Activated B cell treated with CpG ODN at 0.5 μM for 24 hours (primary cell): Measurements from ENCODE around the gene DOCK1. TPM values are rescaled to one million over a fixed set of nuclear protein-coding genes. Genes with fewer than 3 reads are reported as not detected.

Experiments
- ATAC-seq: fragments of 200-7000 bp; cut with Tn5 transposase; one replicate; pipeline ENCODE4 v1.10.0; 2021; ENCODE audit warnings: low read depth, mild to moderate bottlenecking, moderate library complexity
- CTCF ChIA-PET: fragments of 350-600 bp; sonication (Branson Sonifier 250); formaldehyde crosslinking; loops from one replicate; lab custom pipeline; 2021; ENCODE audit warnings: antibody characterized with exemption; lab: Charles Lee
- POLR2A ChIA-PET: fragments of 350-600 bp; sonication (Branson Sonifier 250); formaldehyde crosslinking; loops from one replicate; lab custom pipeline; 2021; ENCODE audit warnings: antibody characterized with exemption; lab: Charles Lee
- DNase-seq: peaks from one replicate; pipeline ENCODE4 v3.0.0; 2022
- H3K27ac Mint-ChIP-seq: one replicate; pipeline ENCODE4 v1.8.0; 2020; ENCODE audit warnings: mixed read lengths
- H3K27me3 Mint-ChIP-seq: one replicate; pipeline ENCODE4 v1.8.0; 2021; ENCODE audit warnings: mixed read lengths
- H3K36me3 Mint-ChIP-seq: one replicate; pipeline ENCODE4 v1.8.0; 2021; ENCODE audit warnings: low read depth, mixed read lengths
- H3K4me1 Mint-ChIP-seq: one replicate; pipeline ENCODE4 v1.8.0; 2021; ENCODE audit warnings: mixed read lengths
- H3K4me3 Mint-ChIP-seq: one replicate; pipeline ENCODE4 v1.8.0; 2020; ENCODE audit warnings: mild to moderate bottlenecking, mixed read lengths
- H3K9me3 Mint-ChIP-seq: one replicate; pipeline ENCODE4 v1.8.0; 2020; ENCODE audit warnings: mixed read lengths
- intact Hi-C: fragments of 100-400 bp; cut with micrococcal nuclease; formaldehyde crosslinking; loops from one replicate; pipeline ENCODE4 v1.15.1; 2024
- total RNA-seq: library from RNA; stranded (reverse); gene quantifications from 2 replicates; pipeline ENCODE4 v1.2.3, GENCODE V29; 2022
- TF ChIP-seq, protein P1 (sequence below): fragments of 200-600 bp; IDR thresholded peaks from one replicate; pipeline ENCODE4 v1.8.0; 2022; ENCODE audit warnings: antibody characterized with exemption, mild to moderate bottlenecking

DOCK1 gene
- total RNA-seq, 1 donor from 2014 or later, result not detected

DNA sequence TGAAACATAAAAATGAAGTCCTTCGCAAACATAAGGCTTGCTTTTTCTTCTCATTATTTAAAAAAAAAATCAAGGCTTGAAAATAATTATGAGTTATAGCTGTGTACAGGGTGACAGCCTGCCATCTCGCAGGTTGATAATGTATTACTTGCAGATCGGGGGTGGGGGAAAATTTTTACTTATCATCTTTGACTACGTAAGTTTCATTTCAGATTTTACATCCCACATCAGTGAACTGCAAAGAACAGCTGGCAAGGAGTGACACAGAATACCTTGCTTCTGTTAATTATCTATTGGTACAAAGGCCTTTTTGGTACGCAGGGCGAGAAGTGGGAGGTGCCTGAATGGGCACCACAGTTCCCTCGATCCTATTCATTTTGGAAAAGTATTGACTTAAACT, 232.2 kb downstream of the DOCK1 start:
- no peaks in the 10 kb centered on the region for H3K36me3 Mint-ChIP-seq
- peaks cover 15% of the 10 kb centered on the region for H3K4me1 Mint-ChIP-seq
- no peaks in the 10 kb centered on the region for H3K27me3 Mint-ChIP-seq
- ChIA-PET POLR2A (no interaction called here), CTCF (no interaction called here)
- intact Hi-C loops, result no loop called here
- DNase-seq, result no peak
- no peak overlapping the region for H3K4me3 Mint-ChIP-seq
- no peak for ATAC-seq
- H3K27ac Mint-ChIP-seq, result no peak overlapping the region
- H3K9me3 Mint-ChIP-seq, result no peaks in the 10 kb centered on the region
- TF ChIP-seq, protein P1, sequence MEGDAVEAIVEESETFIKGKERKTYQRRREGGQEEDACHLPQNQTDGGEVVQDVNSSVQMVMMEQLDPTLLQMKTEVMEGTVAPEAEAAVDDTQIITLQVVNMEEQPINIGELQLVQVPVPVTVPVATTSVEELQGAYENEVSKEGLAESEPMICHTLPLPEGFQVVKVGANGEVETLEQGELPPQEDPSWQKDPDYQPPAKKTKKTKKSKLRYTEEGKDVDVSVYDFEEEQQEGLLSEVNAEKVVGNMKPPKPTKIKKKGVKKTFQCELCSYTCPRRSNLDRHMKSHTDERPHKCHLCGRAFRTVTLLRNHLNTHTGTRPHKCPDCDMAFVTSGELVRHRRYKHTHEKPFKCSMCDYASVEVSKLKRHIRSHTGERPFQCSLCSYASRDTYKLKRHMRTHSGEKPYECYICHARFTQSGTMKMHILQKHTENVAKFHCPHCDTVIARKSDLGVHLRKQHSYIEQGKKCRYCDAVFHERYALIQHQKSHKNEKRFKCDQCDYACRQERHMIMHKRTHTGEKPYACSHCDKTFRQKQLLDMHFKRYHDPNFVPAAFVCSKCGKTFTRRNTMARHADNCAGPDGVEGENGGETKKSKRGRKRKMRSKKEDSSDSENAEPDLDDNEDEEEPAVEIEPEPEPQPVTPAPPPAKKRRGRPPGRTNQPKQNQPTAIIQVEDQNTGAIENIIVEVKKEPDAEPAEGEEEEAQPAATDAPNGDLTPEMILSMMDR, result no peak

DNA sequence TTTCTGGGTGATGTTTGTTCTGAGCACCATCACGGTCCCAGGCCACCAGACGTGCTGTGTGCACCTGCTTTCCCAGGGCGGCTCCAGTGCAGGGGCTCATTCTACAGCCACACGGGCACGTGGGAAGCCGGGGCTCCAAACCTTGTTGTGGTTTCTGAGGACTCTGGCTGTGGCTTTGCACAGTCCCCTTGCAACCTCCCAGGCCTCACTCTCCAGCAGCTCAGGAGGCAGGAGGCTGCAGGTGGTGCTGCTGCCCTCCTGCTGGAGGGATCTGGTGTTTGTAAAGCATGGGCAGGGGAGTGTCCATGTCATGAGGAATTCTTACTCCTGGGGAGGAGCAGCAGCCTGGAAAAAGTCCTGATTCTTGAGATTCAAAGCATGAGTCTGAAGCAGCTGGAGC, 236.9 kb downstream of the DOCK1 start:
- Mint-ChIP-seq H3K27ac (no peak overlapping the region), H3K4me3 (no peak overlapping the region), H3K4me1 (no peaks in the 10 kb centered on the region), H3K27me3 (no peaks in the 10 kb centered on the region), H3K9me3 (no peaks in the 10 kb centered on the region), H3K36me3 (no peaks in the 10 kb centered on the region)
- intact Hi-C loops, result no loop called here
- POLR2A ChIA-PET, result no interaction called here
- ATAC-seq (no peak), DNase-seq (no peak)
- CTCF ChIA-PET, result no interaction called here
- TF ChIP-seq, protein P1, result no peak

DNA sequence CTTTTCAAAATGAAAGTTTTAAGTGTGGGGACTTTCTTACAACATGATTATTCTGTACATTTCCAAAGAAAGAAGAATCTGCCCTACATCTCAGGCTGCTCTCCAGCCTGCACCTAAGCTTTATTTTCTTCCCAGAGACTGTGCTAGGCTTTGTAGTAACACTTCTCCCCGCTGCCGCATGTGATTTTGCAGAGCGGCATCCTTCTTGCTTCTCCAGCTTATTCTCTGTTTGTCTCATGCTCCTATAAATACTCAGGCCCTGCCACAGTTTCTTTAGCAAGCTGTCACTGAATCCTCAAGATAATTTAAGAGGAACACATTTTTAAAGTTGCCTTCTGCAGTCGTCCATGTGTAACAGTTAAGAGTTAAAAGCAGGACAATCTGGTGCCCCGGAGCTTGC, 237.6 kb downstream of the DOCK1 start:
- TF ChIP-seq, protein P1, result no peak
- no peaks in the 10 kb centered on the region for H3K4me1 Mint-ChIP-seq
- H3K27me3 Mint-ChIP-seq, result no peaks in the 10 kb centered on the region
- H3K9me3 Mint-ChIP-seq, result no peaks in the 10 kb centered on the region
- H3K27ac Mint-ChIP-seq, result no peak overlapping the region
- ChIA-PET POLR2A (no interaction called here), CTCF (no interaction called here)
- DNase-seq, result no peak
- no peak for ATAC-seq
- intact Hi-C loops, result no loop called here
- no peak overlapping the region for H3K4me3 Mint-ChIP-seq
- H3K36me3 Mint-ChIP-seq, result no peaks in the 10 kb centered on the region

DNA sequence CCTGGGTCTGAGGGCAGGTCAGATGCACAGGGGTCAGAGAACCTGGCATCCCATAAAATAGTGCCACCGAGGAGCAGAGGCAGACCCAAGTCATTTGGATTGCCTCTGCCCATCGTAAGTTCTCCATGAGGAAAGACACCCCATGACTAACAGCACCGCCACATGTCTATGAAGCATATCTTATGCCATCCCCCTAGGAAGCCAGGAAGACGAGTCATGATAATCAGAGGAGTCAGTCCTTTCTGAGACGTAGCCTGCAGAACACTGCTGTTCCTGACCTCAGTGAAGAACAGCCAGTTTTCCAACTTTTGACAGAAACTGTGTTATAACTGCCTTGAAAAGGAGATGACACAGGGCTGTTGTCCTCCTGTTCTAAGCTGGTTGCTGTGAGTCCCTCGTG, 239.9 kb downstream of the DOCK1 start:
- Mint-ChIP-seq H3K4me3 (no peak overlapping the region), H3K9me3 (no peaks in the 10 kb centered on the region), H3K4me1 (no peaks in the 10 kb centered on the region), H3K27ac (no peak overlapping the region), H3K27me3 (no peaks in the 10 kb centered on the region), H3K36me3 (no peaks in the 10 kb centered on the region)
- POLR2A ChIA-PET, result no interaction called here
- CTCF ChIA-PET, result no interaction called here
- ATAC-seq, result no peak
- intact Hi-C loops, result no loop called here
- TF ChIP-seq, protein P1, result no peak
- DNase-seq, result no peak

DNA sequence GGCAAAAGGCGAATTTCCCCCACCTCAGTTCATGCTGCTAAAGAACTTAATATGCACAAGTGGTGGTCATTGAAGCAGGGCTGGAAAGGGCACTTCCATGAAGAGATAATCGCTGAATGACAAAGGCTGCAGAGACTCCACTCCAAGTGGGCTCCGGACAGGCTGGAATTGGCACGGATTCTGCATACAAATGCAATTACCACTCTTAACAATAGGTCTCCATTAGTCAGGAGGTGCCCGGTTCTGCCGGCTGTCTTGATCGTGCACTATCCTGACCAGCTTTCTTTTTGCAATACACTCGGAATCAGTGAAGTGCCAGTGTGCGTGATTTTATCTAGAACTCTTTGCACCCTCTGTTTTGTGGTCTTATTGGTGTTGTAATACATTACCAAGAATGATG, 241.4 kb downstream of the DOCK1 start:
- intact Hi-C loops, result no loop called here
- DNase-seq, result no peak
- no peak overlapping the region for H3K4me3 Mint-ChIP-seq
- no peak overlapping the region for H3K27ac Mint-ChIP-seq
- TF ChIP-seq, protein P1, result no peak
- ChIA-PET CTCF (no interaction called here), POLR2A (no interaction called here)
- no peaks in the 10 kb centered on the region for H3K36me3 Mint-ChIP-seq
- ATAC-seq, result no peak
- no peaks in the 10 kb centered on the region for H3K9me3 Mint-ChIP-seq
- no peaks in the 10 kb centered on the region for H3K4me1 Mint-ChIP-seq
- H3K27me3 Mint-ChIP-seq, result no peaks in the 10 kb centered on the region
